ENCODE data around the gene AASDH.

The AASDH gene

GRCh38 chr4:56314207-56314915 is 72.9 kb downstream of the AASDH start:
- DNase-seq, result no peak

GRCh38 chr4:56313132-56313531 is 74.2 kb downstream of the AASDH start:
- no peak for DNase-seq

- no peak for DNase-seq
Measured at GRCh38 chr4:56311299-56311975, 75.9 kb downstream of the AASDH start.

- DNase-seq, result no peak
Measured at GRCh38 chr4:56310401-56311125, 76.7 kb downstream of the AASDH start.

GRCh38 chr4:56308384-56308783 is 78.9 kb downstream of the AASDH start:
- DNase-seq, result no peak

- no peak for DNase-seq
Measured at GRCh38 chr4:56307423-56307822, 79.9 kb downstream of the AASDH start.

- DNase-seq, result no peak
Measured at GRCh38 chr4:56305390-56305789, 81.9 kb downstream of the AASDH start.

GRCh38 chr4:56303921-56304320 is 83.4 kb downstream of the AASDH start:
- no peak for DNase-seq

- no peak for DNase-seq
Measured at GRCh38 chr4:56302760-56303159, 84.5 kb downstream of the AASDH start.

GRCh38 chr4:56301997-56302496 is 85.2 kb downstream of the AASDH start:
- no peak for DNase-seq

- peak; percentile 67 for DNase-seq
Measured at GRCh38 chr4:56301181-56301996, 85.9 kb downstream of the AASDH start.

GRCh38 chr4:56298236-56298635 is 89.1 kb downstream of the AASDH start:
- no peak for DNase-seq

- no peak for DNase-seq
Measured at GRCh38 chr4:56297776-56298175, 89.5 kb downstream of the AASDH start.

- no peak for DNase-seq
Measured at GRCh38 chr4:56296526-56296925, 90.8 kb downstream of the AASDH start.

GRCh38 chr4:56293121-56293520 is 94.2 kb downstream of the AASDH start:
- DNase-seq, result no peak

GRCh38 chr4:56289934-56290333 is 97.4 kb downstream of the AASDH start:
- DNase-seq, result no peak

- DNase-seq, result no peak
Measured at GRCh38 chr4:56288663-56289062, 98.6 kb downstream of the AASDH start.
